HG03521 (cell line): Measurements from ENCODE around the gene EHD3.
A peak's percentile ranks its signal among the peaks of the same experiment; 100 is the strongest.

Experiments used
- ATAC-seq: cut with Tn5 transposase; IDR thresholded peaks from one replicate; pipeline ENCODE4 v1.9.1; 2021; ENCODE audit warnings: mild to moderate bottlenecking, moderate library complexity; ENCODE audit not compliant: unreplicated experiment

The EHD3 gene

DNA sequence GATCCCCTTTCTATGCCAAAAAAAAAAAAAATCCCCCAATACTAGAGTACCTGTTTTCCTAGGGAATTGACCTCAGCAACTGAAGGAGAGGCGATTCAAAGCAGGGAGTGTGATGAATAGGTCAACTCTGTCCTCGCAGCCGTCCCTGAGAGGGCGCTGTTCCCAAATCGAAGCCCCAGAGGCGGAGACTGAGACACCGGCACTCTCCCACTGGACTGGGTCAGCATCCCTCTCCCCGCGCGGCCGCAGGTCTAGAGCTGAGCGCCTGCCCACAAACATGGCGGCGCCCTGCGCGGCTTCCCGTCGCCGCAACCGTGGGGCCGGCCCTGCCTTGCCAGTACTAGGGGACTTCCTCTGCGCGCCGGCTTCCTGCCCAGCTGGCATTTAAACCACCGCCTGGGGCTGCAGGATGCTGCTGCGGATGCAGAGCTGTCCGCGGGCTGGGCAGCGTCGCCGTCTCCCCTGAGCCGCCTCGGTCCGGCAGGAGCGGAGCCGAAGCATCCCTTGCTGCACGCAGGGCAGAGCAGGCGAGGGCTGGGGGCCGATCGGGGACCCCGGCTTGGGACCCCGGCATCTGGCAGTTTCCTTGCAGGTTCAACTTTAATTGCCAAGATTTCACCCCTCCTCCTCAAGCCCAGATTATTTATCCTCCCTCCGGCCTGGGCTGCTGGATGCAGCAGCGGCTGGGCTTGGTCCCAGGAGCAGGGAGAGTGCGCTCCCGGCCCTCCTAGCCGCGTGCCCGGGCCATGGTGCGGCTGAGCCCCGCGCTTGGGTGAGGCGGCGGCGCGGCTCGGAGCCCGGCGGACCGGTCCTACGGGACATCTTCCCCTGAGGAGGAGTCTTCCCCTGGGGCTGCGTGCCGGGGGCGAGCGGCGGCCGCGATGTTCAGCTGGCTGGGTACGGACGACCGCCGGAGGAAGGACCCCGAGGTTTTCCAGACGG is at the start of gene EHD3:
EHD3 (plus strand) TSS at position 412 of the 942 bp plus-strand sequence; CDS start at position 882, 470 bp downstream.
- peak; percentile 96 for ATAC-seq

- ATAC-seq, result no peak
These were observed 46.8 kb upstream of the EHD3 start for GRCh38 chr2:31187166-31187565.

- ATAC-seq, result no peak
These were observed 45.8 kb upstream of the EHD3 start for GRCh38 chr2:31188131-31188530.

- ATAC-seq, result no peak
These were observed 44.8 kb upstream of the EHD3 start for GRCh38 chr2:31189141-31189540.

DNA sequence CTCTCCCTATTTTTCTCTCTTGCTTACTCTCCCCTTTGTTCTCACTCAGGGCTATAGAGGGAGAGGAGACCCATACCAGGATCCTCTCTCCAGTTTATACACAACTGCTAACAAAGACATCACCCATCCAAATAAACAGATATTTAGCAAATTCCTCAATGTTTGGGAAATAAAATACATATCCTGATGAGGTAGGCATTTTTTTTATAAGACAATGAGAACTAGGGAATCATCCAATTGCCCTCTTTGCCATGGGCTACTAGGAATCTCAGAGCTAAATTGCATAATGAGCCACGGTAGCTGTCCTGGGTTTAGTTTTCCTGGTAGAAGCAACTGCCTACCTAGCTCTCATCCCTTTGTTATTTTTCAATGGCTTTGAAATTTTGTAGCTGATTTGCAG is 43.8 kb upstream of the EHD3 start:
- ATAC-seq, result no peak

DNA sequence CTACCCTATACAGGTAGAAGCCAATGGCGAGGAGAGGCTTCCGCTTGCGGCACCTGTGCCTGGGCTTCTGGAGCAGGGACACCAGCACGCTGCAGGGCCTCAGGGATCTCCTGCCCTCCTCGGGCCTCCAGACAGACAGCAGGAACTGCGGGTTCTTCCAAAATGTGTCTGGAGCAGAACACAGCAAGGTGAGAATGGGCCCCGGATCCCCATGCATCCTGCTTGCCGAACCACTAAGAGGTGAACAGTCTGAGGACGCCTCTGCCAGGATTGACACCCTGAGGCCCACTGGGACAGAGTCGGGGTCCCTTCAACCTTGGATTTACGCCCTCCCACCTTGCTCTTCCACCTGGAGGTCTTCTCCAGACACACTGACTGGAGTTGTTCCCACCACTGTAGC is 42.0 kb upstream of the EHD3 start:
- no peak for ATAC-seq

DNA sequence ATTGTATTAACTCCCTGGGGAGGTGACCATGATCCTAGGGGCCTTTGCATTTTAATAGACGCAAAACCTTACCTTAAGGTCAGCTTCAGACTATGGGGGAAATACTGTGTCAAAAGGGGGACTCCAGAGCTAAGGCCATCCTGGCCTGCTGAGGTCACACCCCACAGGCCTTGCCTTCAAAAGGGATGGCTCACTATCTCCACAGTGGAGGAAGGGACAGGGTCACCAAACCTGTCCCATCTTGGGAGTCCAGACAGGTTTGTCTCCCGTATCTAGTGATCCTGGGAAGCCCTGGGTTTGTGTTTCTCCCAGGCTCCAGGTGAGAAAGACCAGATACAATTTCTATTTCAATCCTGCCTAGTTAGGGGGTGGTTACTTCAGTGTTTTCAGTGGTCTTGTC is 41.6 kb upstream of the EHD3 start:
- no peak for ATAC-seq

DNA sequence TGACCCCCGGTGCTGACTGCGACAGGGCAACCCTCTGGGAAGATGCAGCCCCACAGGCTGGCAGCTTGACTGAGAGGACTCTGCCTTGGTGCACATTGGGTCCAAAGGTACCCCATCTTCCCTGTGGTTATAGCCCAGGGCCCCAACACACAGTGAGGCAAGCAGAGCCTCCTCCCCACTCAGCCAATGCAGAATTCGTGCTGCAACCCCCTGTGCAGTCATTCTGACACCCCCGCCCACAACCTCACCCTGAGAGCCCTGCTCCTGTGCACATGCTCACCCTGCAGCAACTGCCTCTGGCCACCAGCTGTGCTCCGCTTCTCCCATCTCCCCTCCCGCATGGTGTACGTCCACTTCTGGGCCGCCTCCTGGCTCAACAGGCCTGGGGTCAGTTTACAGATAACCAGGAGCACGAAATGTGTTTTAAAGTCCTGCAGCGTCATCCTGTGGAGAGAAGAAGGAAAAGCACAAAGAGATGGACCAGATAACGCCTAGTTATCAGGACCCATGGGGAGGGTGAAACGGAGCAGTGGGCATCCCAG is 41.0 kb upstream of the EHD3 start:
- no peak for ATAC-seq

- no peak for ATAC-seq
These were observed 40.1 kb upstream of the EHD3 start for GRCh38 chr2:31193806-31194205.

DNA sequence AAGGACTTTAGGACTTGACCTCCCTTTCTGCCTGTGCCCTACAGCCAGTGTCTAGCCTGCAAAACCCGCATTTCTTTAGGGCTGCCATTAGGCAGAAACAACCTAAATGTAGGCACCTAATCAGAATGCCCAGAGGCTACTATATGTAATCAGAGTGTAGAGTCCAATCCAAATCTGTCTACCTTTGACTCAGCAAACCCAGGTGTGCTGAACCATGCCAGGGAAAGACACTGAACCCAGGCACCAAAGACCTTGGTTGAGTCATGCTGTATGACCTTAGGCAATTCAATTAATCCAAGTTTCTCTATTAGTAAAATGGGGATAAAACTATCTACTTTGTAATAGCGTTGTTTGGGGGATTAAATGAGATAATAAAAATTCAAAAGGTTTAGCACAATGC is 37.3 kb upstream of the EHD3 start:
- no peak for ATAC-seq

GRCh38 chr2:31197166-31197565 is 36.8 kb upstream of the EHD3 start:
- no peak for ATAC-seq

- ATAC-seq, result no peak
These were observed 36.3 kb upstream of the EHD3 start for GRCh38 chr2:31197669-31198068.

DNA sequence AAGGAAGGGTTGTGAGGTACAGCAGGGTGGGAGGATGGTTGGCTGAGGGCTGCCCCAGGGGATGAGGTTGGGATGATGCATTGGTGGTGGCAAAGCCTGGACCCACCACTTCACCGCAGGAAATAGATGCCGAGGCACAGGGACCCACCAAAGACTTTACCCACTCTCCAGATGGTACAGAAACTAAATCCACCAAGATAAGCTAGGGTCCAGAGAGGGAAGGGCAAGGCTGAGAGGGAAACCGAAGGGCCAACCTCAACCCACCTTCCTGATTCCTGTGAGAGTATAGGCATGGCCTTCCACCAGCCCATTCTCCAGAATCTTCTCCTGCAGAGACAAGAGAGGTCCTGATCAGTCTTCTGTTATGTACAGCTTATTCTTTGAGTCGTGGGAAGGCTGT is 34.7 kb upstream of the EHD3 start:
- no peak for ATAC-seq

GRCh38 chr2:31200972-31201371 is 33.0 kb upstream of the EHD3 start:
- ATAC-seq, result no peak

- ATAC-seq, result no peak
These were observed 31.9 kb upstream of the EHD3 start for GRCh38 chr2:31202041-31202440.

GRCh38 chr2:31202833-31203232 is 31.1 kb upstream of the EHD3 start:
- no peak for ATAC-seq

GRCh38 chr2:31203916-31204315 is 30.0 kb upstream of the EHD3 start:
- no peak for ATAC-seq

GRCh38 chr2:31204783-31205182 is 29.2 kb upstream of the EHD3 start:
- ATAC-seq, result no peak

DNA sequence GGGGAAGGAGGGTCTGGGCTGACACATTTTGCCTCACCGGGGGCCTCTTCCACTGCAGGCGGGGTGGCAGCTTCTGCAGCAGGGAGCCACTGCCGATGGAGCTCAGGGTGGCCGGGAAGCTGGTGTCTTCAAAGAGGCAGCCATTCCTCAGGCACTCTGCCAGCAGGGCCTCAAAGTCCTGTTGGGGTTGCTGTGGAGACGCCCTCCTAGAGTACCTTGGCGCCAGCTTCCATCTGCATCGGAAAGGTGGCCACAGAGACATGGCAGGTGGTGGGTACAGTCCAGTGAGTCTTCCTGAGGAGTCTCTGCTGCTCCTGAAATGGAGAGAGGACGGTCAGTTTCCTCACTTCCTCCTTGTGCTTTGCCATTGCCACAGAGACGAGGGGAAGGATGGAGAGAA is 28.8 kb upstream of the EHD3 start:
- no peak for ATAC-seq

GRCh38 chr2:31205613-31206012 is 28.3 kb upstream of the EHD3 start:
- ATAC-seq, result no peak

- ATAC-seq, result no peak
These were observed 26.2 kb upstream of the EHD3 start for GRCh38 chr2:31207790-31208189.

DNA sequence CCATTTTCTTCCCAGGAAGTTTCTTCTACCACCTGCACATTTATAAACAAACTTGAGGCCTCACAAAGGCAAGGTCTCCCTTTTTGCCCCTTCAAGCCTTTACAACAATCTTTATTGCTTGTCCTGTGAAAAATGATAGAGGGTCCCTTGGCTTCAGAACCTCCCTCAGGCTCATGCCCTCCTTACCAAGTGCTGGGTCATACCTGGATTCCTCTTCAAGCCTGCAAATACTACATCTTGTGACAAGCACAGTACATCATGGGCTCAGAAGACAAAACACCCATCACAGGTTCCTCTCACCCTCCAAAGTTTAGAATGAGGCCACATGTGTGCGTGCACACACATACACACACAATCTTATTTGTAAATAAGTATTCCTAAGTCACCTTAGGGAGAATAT is 25.7 kb upstream of the EHD3 start:
- no peak for ATAC-seq
